GM03348 (cell line): Measurements from ENCODE around the gene VIT.
"Not testable (repeated sequence)": the region's sequence is repeated elsewhere in the genome, so short reads cannot be mapped to it uniquely, and the experiment has no call there.

Experiments
- DNase-seq: peaks from one replicate; pipeline ENCODE4 v3.0.0; 2012; ENCODE audit warnings: low spot score

VIT gene

DNA sequence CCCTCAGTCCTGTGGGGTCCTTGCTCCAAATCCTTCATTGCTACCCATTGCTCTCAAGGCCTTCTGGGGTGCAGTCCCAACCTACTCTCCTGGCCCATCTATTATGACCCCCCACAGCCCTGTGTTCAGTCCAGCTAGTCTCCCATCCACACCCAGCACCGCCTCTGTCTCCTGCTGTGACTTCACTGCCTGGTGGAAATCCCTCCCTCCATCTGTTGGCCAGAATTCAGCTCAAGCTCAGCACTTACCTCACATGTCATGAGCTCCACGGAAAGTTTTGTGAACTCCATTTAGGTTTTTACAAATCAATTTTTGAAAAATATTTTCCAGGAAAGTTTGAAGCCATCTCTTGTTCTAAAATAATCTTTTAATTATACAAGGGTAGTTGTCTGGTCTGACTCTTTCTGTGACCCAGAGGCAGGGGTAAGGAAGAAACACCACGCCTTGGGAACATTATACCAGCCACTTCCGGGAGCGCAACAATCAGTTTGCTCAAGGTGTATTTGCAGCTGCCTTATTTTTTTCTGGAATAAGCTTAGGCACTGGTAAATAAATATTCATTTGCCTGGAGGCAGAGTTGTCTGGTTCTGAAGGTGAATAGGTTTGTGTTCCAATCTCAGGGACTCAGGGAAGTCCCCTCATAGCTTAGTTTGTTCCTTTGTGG lies 110.8 kb downstream of the VIT start:
- DNase-seq: no peak

DNA sequence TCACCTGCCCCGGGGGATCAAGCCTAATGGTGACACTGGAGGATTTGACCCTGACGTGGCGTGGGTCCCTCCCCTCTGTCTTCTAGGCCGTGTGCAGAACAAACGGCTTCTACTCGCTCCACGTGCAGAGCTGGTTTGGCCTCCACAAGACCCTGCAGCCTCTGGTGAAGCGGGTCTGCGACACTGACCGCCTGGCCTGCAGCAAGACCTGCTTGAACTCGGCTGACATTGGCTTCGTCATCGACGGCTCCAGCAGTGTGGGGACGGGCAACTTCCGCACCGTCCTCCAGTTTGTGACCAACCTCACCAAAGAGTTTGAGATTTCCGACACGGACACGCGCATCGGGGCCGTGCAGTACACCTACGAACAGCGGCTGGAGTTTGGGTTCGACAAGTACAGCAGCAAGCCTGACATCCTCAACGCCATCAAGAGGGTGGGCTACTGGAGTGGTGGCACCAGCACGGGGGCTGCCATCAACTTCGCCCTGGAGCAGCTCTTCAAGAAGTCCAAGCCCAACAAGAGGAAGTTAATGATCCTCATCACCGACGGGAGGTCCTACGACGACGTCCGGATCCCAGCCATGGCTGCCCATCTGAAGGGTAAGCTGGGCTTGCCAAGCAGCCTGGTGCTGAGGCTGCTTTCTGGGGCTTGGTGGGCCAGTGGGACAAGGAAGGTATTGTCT lies 112.0 kb downstream of the VIT start:
- DNase-seq: no peak

DNA sequence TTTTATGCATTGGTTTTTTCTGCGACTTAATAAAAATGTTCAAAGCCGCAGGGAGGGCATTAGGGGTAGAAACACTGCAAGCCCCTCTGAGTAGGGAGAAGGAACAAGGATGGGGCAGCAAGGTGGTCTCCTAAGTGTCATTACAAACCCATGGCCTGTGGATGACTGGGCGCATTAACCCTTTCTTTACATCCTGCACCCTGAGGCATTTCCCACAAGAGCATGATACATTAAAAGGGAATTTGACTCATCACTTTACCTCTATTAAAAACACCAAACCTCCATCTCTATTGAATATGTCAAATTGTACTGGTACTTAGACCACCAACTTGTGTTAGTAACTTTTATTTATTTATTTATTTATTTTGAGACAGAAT lies 112.5 kb downstream of the VIT start:
- DNase-seq: no peak

DNA sequence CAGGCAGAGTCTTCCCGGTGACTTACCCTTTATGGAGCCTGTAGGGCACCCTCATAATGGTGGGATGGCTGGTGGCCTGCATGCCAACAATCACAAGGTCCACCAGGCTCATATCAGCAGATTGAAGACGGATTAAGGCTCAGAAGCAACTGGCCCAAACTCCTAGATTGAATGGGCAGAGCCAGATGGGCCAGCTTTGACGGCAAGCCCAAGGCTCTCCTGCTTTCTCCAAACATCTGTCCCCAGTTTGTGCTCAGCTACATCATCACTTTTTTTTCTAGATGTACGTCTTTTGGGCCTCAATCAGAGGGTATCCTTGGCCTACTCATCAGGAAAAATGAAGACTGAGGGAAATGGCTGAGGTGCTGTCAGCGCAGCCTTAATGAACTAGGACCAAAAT lies 114.6 kb downstream of the VIT start:
- no peak for DNase-seq

DNA sequence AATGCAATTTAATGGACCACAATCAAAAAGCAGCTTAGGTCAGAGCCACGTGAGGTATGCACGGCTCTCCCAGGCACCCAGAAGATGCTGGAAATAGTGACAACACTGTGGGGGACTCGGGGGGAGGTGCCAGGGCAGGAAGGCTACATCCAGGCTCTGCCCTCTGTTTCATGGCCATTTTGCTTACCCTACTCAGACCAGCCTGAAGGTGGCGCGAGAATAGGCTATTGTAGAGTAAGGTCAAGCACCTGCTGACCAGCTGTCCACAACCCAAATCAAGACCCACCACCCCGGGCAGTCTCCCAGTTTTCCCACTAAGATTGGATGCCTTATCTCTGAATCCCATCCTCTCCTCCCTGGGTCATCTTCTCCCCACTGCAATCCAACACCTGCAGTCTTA lies 115.7 kb downstream of the VIT start:
- DNase-seq: no peak

DNA sequence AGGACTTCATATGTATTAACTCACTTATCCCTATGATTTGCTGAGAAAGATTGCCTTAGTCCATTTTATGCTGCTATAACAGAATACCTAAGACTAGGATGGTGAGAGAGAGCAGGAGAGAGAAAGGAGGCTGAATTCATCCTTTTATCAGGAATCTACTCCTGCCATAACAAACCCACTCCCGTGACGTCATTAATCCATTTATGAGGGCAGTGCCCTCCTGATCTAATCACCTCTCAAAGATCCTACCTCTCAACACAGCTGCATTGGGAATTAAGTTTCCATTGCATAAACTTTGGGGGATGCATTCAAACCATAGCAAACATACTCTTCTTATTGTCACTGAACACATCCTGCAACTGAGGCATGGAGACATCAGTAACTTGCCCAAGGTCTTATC lies 122.0 kb downstream of the VIT start:
- no peak for DNase-seq

DNA sequence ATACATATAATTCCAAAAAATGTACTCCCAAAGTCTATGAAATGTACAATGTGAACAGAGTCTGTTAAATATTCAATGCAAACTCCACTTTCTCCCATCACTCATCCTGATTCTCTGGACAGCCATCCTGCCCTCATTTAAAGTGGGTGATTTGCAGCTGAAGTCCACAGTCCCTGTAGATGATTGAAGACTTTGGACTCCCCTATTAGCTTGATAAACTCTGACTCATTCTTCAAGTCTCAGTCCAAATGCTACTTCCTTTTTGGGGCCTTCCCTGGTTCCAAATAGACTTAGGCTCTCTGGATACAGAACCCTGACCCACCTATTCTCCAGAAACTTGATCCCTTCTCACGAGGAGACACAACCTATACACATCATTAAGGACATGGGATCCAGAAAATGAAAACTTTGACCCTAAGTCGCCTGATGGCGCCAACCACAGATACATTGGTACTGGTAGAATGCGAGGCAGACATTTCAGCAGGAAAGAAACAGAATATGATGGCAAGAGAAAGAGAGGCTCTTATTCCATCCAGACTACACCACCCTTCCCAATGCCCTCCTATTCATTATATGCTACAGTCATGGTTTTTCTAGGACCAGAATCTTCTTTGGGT lies 122.7 kb downstream of the VIT start:
- no peak for DNase-seq

DNA sequence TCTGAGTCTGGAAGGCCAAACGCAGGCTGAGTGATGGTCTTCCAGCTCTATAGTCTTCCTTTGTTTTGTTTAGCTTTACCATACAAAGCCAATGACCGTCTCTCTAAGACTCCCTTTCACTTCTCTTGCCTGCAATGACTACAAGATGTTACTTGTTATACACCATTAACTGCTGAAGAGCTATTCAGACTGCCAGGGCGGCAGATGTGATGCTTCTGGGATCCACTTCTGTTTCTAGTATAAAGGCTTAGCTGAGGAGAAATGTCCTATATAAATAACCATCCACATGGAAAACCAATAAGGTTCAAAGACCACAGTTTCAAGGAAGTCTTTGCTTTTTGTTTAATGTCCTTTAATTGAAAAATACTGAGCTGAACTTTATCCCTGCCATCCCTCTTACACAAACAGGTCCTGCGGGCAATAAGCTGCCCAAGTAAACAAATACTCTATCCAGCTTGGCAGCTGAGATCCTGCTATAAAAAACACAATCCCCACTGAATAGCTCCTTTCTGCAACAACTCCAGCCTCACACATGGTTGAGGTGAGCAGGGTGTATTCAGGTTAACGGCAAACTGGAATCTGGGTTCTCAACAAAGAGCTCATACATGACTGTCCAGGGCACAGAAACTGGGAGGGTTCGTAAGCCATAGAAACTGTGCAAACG lies 124.6 kb downstream of the VIT start:
- DNase-seq: no peak

DNA sequence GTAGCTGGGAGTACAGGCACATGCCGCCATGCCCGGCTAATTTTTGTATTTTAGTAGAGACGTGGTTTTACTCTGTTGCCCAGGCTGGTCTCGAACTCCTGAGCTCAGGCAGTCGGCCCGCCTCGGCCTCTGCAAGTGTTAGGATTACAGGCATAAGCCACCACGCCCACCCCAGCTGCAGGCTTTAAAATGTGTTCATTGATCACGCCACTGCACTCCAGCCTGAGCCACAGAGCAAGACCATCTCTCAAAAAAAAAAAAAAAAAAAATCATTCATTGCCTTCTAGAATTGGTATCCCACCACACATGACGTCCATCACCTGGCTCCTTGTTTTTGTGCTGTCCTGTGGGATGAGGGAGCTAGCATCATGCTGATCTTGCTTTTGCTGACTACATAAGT lies 127.4 kb downstream of the VIT start:
- DNase-seq: no peak

DNA sequence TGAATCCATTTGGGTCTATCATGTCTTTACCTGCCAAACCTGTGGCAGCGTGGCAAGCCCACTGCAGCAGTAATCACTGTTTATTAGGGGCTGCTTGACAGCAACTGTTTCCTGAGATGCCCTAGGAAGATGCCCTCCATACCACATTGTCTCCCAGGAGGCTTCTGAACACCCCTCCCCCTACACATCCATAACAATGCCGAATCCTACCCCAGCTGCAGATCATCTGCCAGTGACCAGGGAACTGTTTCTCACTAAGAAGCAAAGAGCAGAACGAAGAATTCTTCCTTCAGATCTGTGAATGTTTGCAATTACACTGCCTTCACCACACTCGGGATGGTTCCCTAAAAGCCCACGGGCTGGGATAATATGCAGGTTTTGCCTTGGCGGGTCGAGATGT lies 127.8 kb downstream of the VIT start:
- no peak for DNase-seq

DNA sequence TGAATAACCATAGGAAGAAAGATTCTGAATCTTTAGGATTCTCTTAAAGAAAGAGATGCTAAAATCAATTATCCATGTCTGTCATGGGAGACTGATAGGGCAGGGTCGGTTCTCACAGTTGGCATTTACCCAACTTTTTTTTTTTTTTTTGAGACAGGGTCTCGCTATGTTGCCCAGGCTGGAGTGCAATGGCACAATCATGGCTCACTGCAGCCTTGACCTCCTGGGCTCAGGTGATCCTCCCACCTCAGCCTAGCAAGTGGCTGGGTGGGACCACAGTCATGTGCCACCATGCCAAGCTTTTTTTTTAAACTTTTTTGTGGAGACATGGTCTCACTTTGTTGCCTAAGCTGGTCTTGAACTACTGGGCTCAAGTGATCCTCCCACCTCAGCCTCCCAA lies 128.2 kb downstream of the VIT start:
- DNase-seq: not testable (repeated sequence)

DNA sequence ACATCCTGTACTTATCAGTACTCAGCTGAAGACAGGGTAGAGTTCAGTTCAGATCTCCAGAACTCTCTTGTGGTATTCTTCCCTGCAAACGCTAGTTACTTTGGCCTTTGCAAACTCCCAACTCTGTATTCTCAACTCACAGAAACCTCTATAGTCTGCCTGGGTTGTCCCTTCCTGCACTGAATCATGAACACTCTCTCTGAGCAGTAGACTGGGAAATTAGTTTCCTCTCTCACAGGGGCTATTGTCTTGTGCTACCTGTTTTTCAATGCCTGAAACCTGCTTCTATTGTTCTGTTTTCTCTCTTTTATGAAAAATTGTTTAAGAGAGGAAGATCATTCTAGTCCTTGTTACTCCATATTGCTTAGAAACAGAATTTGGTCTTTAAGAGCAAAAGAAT lies 134.7 kb downstream of the VIT start:
- no peak for DNase-seq

DNA sequence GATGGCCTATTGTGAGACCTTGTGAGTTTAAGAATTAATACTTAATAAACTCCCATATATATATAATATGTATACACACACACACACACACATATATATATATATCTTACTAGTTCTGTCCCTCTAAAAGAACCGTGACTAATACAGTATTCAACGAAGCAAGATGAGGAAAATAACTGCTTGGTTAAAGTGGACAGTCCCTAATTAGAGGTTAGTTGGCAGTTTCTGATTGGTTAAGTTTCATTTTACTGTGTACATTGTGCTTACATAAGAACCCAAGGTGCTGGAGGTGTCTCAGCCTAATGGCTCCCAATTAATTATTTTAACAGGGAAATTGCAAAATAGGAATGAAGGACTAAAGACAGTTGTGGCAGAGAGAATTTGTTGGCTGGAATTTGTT lies 137.7 kb downstream of the VIT start:
- no peak for DNase-seq

DNA sequence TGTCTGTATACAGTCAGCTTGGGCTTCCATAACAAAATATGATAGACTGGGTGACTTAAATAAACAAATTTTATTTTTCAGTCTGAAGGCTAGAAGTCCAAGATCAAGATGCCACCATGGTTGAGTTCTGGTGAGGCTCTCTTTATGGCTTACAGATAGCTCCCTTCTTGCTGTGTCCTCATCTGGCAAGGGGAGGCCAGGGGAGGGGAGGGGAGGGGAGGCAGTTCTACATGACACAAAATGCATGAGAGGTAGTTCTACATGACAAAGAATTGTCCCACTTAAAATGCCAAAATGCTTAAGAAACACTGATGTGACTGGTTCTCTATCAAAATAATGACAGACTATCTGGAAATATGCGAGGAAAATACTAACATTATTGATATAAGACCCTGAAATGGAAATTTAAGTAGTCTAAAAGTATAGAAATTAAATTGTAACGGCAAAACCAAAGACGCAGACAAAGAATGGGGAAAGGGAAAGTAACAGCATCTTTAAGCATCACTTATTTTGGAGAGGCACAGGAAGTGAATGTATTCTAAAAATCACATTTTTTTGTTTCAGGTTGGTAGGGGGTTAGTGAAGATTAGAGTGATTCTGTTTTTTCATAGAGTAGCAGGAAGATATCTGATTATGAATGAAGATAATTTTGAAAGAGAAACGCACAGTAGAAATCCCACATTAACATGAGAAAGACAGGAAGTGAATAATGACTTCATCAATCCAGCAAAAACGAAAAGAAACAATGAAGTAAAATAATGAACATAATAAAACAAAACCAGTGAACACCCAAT lies 138.4 kb downstream of the VIT start:
- no peak for DNase-seq

DNA sequence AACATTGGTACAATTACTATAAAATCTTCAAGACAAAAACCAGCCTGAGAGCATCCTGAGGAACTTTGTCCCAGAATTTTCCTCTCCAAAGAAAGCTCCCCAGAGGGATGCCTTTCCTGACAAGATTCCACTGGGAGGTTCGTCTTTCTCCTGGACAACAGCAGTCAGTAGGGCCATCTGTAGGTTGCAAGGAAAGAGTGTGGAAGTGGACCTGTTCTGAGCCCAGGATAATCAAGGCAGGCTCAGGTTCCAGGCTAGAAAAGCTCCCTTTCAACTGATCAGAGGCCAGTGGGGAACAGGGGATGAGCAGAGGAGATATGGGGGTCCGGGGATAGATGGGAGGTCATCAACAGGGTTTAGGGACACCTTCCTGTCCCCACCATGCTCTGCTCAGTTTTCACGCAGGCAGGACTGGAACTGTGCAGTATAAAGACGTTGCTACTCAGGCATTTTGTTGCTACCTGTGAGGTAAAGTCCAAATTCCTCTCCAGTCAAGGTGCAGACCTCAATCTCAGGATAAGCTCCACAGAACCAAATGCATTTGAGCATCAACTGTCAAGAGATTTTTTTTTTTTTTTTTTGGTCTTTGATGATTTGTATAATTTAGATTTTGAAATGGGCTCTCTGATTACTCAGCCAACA lies 143.6 kb downstream of the VIT start:
- no peak for DNase-seq

DNA sequence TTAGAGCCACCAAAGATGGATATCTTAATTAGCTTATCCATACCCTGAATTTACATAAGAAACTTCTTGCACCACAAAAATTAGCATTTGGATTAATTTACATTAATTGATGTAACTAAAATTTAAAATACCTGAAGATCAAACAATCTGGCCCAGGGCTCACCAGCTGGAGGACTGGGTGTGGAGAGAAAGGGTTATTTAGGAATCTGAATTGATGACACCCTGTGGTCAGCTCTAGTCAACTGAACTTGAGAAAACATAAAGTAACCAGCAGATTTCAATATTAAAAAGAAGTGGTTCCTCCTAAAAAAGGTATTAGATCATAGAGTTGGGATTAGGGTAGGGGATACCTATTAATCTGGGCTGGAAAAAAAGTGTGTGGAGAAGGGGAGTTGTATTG lies 147.3 kb downstream of the VIT start:
- no peak for DNase-seq

DNA sequence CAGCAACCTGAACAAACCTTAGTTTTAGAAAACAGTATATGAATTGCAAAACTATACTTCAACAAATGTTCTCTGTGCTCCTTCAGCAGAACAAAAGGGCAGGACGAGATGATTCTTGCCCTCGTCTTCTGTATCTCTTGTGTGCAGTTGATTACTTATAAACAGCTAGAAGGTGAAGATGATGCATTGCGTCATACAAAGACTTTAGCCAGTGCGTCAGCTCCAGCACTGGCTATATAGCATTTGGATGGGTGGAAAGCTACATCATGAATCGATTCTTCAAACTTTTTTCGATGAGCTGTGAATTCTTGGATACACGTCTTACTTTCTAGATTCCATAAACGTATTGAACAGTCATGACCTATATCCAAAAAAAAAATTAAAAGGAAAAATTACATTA lies 152.8 kb downstream of the VIT start:
- no peak for DNase-seq

DNA sequence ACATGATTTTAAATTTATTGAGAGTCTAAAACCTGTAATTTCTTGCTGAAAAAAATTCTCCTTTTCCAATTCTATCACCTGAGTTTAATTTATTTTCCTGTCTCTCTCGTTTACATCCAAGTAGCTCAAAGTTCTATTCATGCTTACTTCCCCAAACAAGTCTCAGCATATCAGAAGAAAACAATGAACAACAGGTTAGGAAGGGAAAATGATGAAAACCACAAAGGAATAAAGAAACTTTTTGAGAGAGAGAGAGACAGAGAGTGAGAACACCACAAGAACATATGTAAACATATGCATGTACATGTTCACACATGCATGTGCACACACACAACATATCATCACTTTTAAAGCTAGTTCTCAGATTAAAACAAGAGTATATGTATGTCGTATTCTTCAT lies 157.7 kb downstream of the VIT start:
- no peak for DNase-seq

DNA sequence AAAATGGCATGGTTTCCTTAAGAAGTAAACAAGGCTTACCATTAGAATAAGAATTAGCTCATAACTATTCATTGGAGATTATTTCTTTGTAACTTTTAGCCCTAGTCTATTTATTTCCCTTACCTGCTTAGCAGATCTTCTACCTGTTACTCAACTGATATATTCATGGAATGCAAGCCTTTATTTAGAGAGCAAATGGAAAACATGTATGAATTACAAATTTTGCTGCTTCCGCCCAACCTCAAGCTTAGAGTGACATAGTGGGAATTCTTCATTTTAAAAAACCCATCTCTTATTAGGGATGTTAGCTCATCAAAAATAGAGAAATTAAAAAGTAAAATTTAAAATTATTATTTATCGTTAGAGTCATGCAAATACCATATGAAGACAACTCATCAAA lies 158.9 kb downstream of the VIT start:
- DNase-seq: no peak

DNA sequence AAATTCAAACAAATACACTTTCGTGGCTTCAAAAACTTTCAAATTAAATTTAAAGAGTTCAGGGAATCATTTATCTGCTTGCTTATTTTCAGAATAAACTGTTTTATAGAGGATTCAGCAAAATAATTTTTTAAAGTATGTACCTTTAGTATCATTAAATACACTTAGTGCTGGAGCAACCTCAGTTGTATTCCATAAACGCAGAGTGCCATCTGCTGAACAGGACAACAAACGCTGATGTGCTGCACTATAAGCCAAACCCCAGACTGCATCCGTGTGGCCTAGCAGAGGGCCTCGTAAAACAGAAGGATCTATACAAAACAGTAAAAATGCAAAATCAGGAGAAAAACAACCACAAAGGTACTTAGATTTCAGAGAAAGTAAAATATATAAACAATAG lies 161.2 kb downstream of the VIT start:
- DNase-seq: no peak

DNA sequence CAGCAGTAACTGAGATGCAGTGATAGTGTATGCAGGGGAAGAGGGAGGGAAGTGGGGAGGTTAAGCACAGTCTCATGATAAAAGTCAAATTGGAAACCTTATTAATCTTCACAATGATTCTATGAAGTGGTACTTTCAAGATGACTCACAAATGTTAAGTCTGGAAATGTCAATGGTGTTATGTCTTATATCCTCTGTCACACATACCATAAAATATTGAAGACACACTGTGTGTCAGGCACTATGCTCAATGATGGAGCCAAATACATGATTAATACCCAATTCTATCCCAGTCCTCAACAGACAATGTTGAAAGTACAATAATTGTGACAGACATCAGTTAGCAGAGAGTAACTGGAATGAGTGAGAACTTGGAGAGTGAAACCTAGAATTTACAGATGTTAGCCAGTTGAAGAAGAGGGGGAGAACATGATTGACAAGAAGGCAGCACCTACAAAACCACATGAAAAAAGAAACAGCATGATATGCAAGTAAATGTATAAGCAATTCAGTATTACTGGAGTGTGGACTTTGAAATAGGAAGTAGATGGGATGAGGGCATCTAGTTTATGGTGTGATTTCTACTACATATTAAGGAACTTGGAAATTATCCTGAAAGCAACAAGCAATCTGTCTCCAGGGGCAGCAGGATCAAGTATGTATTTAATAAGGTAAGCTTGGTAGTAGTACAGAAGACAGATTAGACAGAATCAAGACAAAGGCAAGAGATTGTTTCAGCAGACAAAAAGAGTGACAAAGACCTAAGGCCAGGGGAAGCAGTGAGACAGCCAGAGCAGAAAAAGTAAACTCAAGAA lies 162.3 kb downstream of the VIT start:
- no peak for DNase-seq
